GM12874 (cell line): ENCODE measurements around the gene GRHPR.

Experiments used
- TF ChIP-seq, protein P1 (sequence below): IDR thresholded peaks from 2 replicates; pipeline ENCODE4 v1.5.1; 2011; ENCODE audit warnings: low read depth, mild to moderate bottlenecking, control low read depth, low read length, moderate library complexity; ENCODE audit not compliant: insufficient read depth

The GRHPR gene

GRCh38 chr9:37405350-37405749, 17.1 kb upstream of the GRHPR start:
- TF ChIP-seq, protein P1, sequence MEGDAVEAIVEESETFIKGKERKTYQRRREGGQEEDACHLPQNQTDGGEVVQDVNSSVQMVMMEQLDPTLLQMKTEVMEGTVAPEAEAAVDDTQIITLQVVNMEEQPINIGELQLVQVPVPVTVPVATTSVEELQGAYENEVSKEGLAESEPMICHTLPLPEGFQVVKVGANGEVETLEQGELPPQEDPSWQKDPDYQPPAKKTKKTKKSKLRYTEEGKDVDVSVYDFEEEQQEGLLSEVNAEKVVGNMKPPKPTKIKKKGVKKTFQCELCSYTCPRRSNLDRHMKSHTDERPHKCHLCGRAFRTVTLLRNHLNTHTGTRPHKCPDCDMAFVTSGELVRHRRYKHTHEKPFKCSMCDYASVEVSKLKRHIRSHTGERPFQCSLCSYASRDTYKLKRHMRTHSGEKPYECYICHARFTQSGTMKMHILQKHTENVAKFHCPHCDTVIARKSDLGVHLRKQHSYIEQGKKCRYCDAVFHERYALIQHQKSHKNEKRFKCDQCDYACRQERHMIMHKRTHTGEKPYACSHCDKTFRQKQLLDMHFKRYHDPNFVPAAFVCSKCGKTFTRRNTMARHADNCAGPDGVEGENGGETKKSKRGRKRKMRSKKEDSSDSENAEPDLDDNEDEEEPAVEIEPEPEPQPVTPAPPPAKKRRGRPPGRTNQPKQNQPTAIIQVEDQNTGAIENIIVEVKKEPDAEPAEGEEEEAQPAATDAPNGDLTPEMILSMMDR = no peak

- TF ChIP-seq, protein P1 = no peak
These were observed 16.6 kb upstream of the GRHPR start for GRCh38 chr9:37405764-37406380.

DNA sequence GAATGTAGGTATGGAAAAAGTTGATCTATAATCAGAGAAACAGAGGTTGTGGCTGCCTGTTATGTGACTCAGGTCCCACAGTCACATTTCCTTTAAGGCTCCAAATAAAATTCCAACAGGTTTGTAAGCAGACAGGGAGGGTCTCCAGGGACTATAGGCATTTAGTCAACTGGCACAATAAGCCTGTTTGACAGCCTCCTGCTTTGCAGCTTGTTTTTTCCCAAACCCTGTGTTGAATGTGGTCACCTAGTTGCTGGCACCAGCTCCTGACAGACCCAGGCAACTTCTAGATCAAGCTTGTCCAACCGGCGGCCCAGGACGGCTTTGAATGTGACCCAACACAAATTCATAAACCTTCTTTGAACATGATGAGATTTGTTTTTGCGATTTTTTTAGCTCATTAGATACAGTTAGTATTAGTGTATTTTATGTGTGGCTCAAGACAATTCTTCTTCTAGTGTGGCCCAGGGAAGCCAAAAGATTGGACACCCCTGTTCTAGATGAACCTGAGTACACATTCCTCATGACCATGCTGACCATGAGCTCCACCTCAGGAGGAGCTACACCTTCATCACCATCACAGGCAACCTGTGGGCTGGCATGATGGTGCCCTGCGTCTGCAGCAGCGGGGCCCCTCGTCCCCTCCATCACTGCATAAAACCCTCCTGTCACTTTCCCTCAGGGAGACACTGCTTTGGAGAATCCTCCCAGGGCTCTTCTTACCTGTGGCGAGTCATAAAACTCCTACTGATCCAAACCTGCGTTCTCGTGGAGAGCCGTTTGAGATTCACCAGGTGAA, 15.7 kb upstream of the GRHPR start:
- TF ChIP-seq, protein P1 = no peak

DNA sequence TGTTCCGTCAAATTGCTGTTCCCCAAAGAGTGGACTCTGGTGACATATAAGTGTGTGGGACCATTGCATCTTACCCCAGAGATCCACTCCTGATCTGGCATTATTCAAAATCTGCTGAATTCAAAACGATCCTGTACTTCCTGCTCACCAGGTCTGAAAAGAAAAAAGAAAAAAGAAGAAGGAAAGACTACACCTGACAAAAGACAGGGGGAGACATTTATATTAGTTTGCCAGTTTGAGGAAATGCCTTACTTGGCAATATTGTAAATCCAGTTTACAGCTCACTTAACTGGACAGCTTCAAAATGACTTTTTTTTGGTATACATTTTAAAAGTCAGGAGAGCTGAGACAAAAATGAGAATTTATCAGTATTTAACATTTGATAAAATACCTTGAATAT, 15.0 kb upstream of the GRHPR start:
- TF ChIP-seq, protein P1 = no peak; the same call in 1 of the 2 replicates

- TF ChIP-seq, protein P1 = no peak
These were observed 13.4 kb upstream of the GRHPR start for GRCh38 chr9:37408933-37409710.

DNA sequence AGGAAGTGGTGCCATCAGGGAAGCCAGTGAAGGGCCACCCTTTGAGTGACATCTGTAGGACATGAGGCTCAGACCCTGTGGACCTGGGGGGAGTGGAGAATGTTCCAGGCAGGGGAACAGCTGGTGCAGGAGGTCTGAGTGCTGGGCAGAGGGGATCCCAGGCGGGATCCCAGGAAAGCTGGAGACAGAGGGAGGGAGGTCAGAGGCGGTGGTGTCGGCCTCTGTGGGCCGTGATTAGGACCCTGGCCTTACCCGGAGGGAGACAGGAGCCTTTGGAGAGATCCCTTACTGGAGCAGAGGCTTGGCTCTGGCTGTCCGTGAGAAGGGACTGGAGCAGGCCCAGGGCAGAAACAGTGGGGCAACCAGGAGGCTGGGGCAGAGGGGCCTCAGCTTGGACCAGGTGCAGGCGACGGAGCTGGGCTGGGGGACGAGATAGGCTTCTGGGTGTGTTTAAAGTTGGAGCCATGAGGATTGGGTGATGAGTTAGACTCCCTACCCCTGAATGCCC, 12.1 kb upstream of the GRHPR start:
- TF ChIP-seq, protein P1 = no peak
